ENCODE data around the gene PTMA. TPM values are rescaled to one million over a fixed set of nuclear protein-coding genes. Genes with fewer than 3 reads are reported as not detected.

Gene PTMA
- total RNA-seq, 1 donor from 2014 or later, result 2,259 TPM

- Mint-ChIP-seq H3K4me3 (ENCODE audit: low read depth) (no peak overlapping the region), H3K27ac (no peak overlapping the region), H3K36me3 (ENCODE audit: low read depth) (peaks cover 30% of the 10 kb centered on the region), H3K9me3 (no peaks in the 10 kb centered on the region), H3K27me3 (ENCODE audit: low read depth) (no peaks in the 10 kb centered on the region), H3K4me1 (ENCODE audit: low read depth) (peaks cover 30% of the 10 kb centered on the region)
- no peak for DNase-seq (ENCODE audit: low spot score)
- intact Hi-C loops (cut with micrococcal nuclease), result no loop called here
Observed at GRCh38 chr2:231716666-231717280, 8.4 kb downstream of the PTMA start.

- H3K36me3 Mint-ChIP-seq (ENCODE audit: low read depth), result peaks cover 23% of the 10 kb centered on the region
- H3K4me1 Mint-ChIP-seq (ENCODE audit: low read depth), result peaks cover 22% of the 10 kb centered on the region
- DNase-seq (ENCODE audit: low spot score), result no peak
- intact Hi-C loops (cut with micrococcal nuclease), result no loop called here
- H3K27me3 Mint-ChIP-seq (ENCODE audit: low read depth), result no peaks in the 10 kb centered on the region
- H3K9me3 Mint-ChIP-seq, result no peaks in the 10 kb centered on the region
- no peak overlapping the region for H3K4me3 Mint-ChIP-seq (ENCODE audit: low read depth)
- no peak overlapping the region for H3K27ac Mint-ChIP-seq
Observed at GRCh38 chr2:231717281-231718171, 9.2 kb downstream of the PTMA start.

DNA sequence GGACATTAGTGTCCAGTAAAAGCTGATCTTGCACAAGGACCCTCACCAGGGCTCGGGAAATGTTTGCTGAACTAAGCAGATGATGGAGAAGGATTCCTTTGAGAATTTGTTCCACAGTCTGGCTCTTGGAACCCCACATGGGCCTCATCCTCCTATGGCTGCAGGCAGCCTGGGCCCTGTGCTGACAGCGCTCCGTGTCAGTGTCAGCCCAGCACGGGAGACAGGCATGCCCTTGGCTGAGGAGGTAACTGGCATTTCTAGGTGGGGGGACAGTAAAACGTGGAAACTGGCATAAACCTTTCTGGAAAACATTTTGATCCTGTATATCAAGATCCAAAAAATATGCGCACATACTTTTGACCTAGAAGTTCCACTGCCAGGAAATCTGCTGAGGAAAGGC is 10.5 kb downstream of the PTMA start:
- no peaks in the 10 kb centered on the region for H3K27me3 Mint-ChIP-seq (ENCODE audit: low read depth)
- no peak for DNase-seq (ENCODE audit: low spot score)
- intact Hi-C loops (cut with micrococcal nuclease), result no loop called here
- H3K4me1 Mint-ChIP-seq (ENCODE audit: low read depth), result peaks cover 13% of the 10 kb centered on the region
- H3K4me3 Mint-ChIP-seq (ENCODE audit: low read depth), result no peak overlapping the region
- peaks cover 12% of the 10 kb centered on the region for H3K36me3 Mint-ChIP-seq (ENCODE audit: low read depth)
- H3K9me3 Mint-ChIP-seq, result no peaks in the 10 kb centered on the region
- no peak overlapping the region for H3K27ac Mint-ChIP-seq

DNA sequence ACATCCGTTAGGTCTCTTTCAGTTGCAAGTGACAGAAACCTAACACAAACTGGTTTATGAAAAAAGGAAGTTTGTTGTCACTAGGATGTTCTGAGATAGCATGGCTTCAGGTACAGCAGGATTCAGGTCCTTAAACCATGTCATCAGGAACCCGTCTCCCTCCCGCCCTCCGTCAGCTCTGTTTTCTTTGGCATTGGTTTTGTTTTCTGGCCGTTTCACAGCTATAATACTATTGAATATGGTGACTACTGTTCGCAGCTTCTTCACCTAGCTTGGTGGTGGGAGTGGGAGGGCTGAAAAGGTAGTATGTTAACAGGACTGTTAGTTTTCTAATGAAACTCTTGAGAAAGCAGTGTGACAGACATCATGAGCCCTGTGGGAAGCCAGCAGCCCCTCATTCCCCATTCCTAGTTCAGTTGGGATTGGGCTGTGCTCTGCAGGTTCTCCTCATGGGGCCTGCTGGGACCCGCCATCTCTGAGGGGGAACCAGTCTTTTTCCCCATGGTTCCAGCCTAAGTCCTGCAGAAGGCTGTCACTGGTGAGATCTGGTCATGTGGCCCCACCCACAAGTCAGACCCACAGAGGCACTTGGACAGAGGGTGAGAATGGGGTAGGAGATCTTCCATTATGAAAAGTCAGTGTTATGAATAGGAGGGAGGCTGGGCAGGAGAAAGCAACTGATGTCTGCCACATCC is 12.1 kb downstream of the PTMA start:
- Mint-ChIP-seq H3K4me3 (ENCODE audit: low read depth) (no peak overlapping the region), H3K36me3 (ENCODE audit: low read depth) (peaks cover 4% of the 10 kb centered on the region), H3K27ac (no peak overlapping the region), H3K4me1 (ENCODE audit: low read depth) (peaks cover 4% of the 10 kb centered on the region), H3K27me3 (ENCODE audit: low read depth) (no peaks in the 10 kb centered on the region), H3K9me3 (no peaks in the 10 kb centered on the region)
- no peak for DNase-seq (ENCODE audit: low spot score)
- intact Hi-C loops (cut with micrococcal nuclease), result no loop called here

- Mint-ChIP-seq H3K4me3 (ENCODE audit: low read depth) (no peak overlapping the region), H3K36me3 (ENCODE audit: low read depth) (no peaks in the 10 kb centered on the region), H3K9me3 (no peaks in the 10 kb centered on the region), H3K4me1 (ENCODE audit: low read depth) (no peaks in the 10 kb centered on the region), H3K27ac (no peak overlapping the region), H3K27me3 (ENCODE audit: low read depth) (no peaks in the 10 kb centered on the region)
- intact Hi-C loops (cut with micrococcal nuclease), result no loop called here
- no peak for DNase-seq (ENCODE audit: low spot score)
Observed at GRCh38 chr2:231720987-231721966, 13.0 kb downstream of the PTMA start.

DNA sequence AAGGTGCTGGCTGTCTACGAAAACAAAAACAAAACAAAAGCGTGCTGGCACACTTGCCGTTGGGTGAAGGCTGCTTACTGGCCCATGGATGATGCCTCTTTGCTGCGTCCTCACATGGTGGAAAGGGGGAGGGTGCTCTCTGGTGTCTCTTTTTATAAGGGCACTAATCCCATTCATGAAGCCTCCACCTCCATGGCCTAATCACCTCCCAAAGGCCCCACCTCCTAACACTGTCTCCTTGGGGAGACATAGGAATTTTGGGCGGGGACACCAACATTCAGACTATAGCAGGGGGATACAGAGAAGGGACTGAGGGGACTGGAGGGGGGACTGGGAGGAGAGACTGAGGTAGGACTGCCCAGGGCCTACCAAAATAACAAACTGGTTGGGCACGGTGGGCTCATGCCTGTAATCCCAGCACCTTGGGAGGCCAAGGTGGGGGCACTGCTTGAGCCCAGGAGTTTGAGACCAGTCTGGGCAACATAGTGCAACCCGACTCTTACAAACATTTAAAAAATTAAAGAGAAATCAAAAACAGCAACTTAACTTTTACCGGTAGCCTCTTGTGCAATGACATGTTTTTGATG is 14.5 kb downstream of the PTMA start:
- Mint-ChIP-seq H3K27me3 (ENCODE audit: low read depth) (no peaks in the 10 kb centered on the region), H3K36me3 (ENCODE audit: low read depth) (no peaks in the 10 kb centered on the region), H3K9me3 (no peaks in the 10 kb centered on the region), H3K4me1 (ENCODE audit: low read depth) (no peaks in the 10 kb centered on the region), H3K27ac (no peak overlapping the region), H3K4me3 (ENCODE audit: low read depth) (no peak overlapping the region)
- no peak for DNase-seq (ENCODE audit: low spot score)
- intact Hi-C loops (cut with micrococcal nuclease), result no loop called here

GRCh38 chr2:231725476-231725875 is 17.2 kb downstream of the PTMA start:
- intact Hi-C loops (cut with micrococcal nuclease), result no loop called here
- Mint-ChIP-seq H3K9me3 (no peaks in the 10 kb centered on the region), H3K27me3 (ENCODE audit: low read depth) (no peaks in the 10 kb centered on the region), H3K4me3 (ENCODE audit: low read depth) (no peak overlapping the region), H3K27ac (no peak overlapping the region), H3K4me1 (ENCODE audit: low read depth) (no peaks in the 10 kb centered on the region), H3K36me3 (ENCODE audit: low read depth) (no peaks in the 10 kb centered on the region)
- DNase-seq (ENCODE audit: low spot score), result no peak

- H3K4me1 Mint-ChIP-seq (ENCODE audit: low read depth), result no peaks in the 10 kb centered on the region
- no peaks in the 10 kb centered on the region for H3K36me3 Mint-ChIP-seq (ENCODE audit: low read depth)
- DNase-seq (ENCODE audit: low spot score), result no peak
- no peaks in the 10 kb centered on the region for H3K27me3 Mint-ChIP-seq (ENCODE audit: low read depth)
- no peak overlapping the region for H3K4me3 Mint-ChIP-seq (ENCODE audit: low read depth)
- H3K27ac Mint-ChIP-seq, result no peak overlapping the region
- intact Hi-C loops (cut with micrococcal nuclease), result no loop called here
- no peaks in the 10 kb centered on the region for H3K9me3 Mint-ChIP-seq
Observed at GRCh38 chr2:231726276-231726675, 18.0 kb downstream of the PTMA start.

GRCh38 chr2:231727621-231728020 is 19.3 kb downstream of the PTMA start:
- intact Hi-C loops (cut with micrococcal nuclease), result no loop called here
- Mint-ChIP-seq H3K27me3 (ENCODE audit: low read depth) (no peaks in the 10 kb centered on the region), H3K36me3 (ENCODE audit: low read depth) (peaks cover 3% of the 10 kb centered on the region), H3K27ac (no peak overlapping the region), H3K4me1 (ENCODE audit: low read depth) (no peaks in the 10 kb centered on the region), H3K9me3 (no peaks in the 10 kb centered on the region), H3K4me3 (ENCODE audit: low read depth) (no peak overlapping the region)
- no peak for DNase-seq (ENCODE audit: low spot score)

DNA sequence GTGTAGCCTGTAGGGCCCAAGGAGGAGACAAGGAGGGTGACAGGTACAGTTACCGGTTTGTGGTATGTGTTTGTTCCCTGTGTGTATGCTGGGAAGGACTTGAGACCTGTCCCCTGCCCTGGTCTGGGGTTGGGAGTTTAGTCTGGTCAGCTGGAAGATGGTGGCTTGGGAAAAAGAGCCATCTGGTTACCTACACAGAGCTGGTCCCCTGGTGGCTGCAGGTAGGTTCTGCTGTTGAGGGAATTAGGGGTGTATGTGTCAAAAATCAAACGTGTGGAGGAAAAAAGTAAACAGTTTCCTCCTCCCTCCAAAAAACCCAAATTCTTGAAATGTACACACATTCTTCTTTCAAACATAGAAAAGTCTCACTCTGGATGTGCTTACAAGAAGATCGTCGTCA is 24.3 kb downstream of the PTMA start:
- H3K9me3 Mint-ChIP-seq, result no peaks in the 10 kb centered on the region
- intact Hi-C loops (cut with micrococcal nuclease), result no loop called here
- H3K27me3 Mint-ChIP-seq (ENCODE audit: low read depth), result no peaks in the 10 kb centered on the region
- no peak overlapping the region for H3K27ac Mint-ChIP-seq
- H3K4me3 Mint-ChIP-seq (ENCODE audit: low read depth), result no peak overlapping the region
- no peak for DNase-seq (ENCODE audit: low spot score)
- no peaks in the 10 kb centered on the region for H3K4me1 Mint-ChIP-seq (ENCODE audit: low read depth)
- peaks cover 7% of the 10 kb centered on the region for H3K36me3 Mint-ChIP-seq (ENCODE audit: low read depth)

DNA sequence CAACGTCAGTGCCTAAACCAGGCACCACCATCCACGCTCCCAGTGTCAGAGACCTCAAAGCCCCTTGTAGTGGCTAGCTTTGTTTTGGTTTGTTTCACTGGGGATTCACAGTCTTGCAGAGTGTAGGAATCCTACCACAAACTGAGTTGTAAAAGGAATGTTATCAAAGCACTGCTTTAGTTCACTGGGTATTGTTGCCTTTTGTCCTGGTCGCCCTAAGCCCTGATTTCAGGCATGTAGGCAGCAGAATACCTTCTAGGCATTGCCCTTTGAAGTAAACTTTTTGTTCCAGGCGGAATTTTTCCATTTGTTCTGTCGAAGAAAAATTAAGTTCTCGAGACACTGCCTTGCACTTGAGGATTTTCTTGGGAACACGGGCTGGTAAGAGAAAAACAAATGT is 29.4 kb downstream of the PTMA start:
- Mint-ChIP-seq H3K4me3 (ENCODE audit: low read depth) (no peak overlapping the region), H3K36me3 (ENCODE audit: low read depth) (peaks cover 20% of the 10 kb centered on the region), H3K9me3 (no peaks in the 10 kb centered on the region), H3K4me1 (ENCODE audit: low read depth) (no peaks in the 10 kb centered on the region), H3K27ac (no peak overlapping the region), H3K27me3 (ENCODE audit: low read depth) (no peaks in the 10 kb centered on the region)
- intact Hi-C loops (cut with micrococcal nuclease), result no loop called here
- DNase-seq (ENCODE audit: low spot score), result no peak

Data from activated T-helper 2 cell treated with anti-CD3 and anti-CD28 coated beads, Interferon-gamma antibody, Interleukin-2, Interleukin-4, amounts not matched to agents 10 μg/mL and 5 μg/mL and 100 μg/mL, durations not matched to agents 14 hours and 24 hours and 36 hours (primary cell).